ENCODE results near the gene RARA.

The RARA gene

GRCh38 chr17:40347319-40348135 lies 38.5 kb downstream of the RARA start:
- no peak for ATAC-seq
- TF ChIP-seq ZFP30 (CRISPR knock-in tag; IDR thresholded peaks at IDR 0.05) (no peak), ISL1 (CRISPR knock-in tag; IDR thresholded peaks at IDR 0.05) (no peak), RARB (CRISPR knock-in tag; IDR thresholded peaks at IDR 0.05) (no peak), ARNTL (CRISPR knock-in tag; IDR thresholded peaks at IDR 0.05; ENCODE audit: borderline replicate concordance, low read depth) (no peak), OSR1 (CRISPR knock-in tag; IDR thresholded peaks at IDR 0.05) (no peak), TSHZ2 (CRISPR knock-in tag; IDR thresholded peaks at IDR 0.05) (no peak), ZNF70 (CRISPR knock-in tag; IDR thresholded peaks at IDR 0.05) (no peak), SNAI2 (CRISPR knock-in tag; IDR thresholded peaks at IDR 0.05) (no peak), POU6F1 (CRISPR knock-in tag; IDR thresholded peaks at IDR 0.05; ENCODE audit: borderline replicate concordance, low read depth) (no peak), PPARA (CRISPR knock-in tag; IDR thresholded peaks at IDR 0.05; ENCODE audit: borderline replicate concordance) (no peak), ZNF8 (CRISPR knock-in tag; IDR thresholded peaks at IDR 0.05) (no peak), CSRNP3 (CRISPR knock-in tag; IDR thresholded peaks at IDR 0.05) (no peak), ZC3H10 (CRISPR knock-in tag; IDR thresholded peaks at IDR 0.05) (no peak)

GRCh38 chr17:40348136-40348504 lies 39.1 kb downstream of the RARA start:
- no peak for ATAC-seq
- TF ChIP-seq TSHZ2 (CRISPR knock-in tag; IDR thresholded peaks at IDR 0.05) (no peak), CSRNP3 (CRISPR knock-in tag; IDR thresholded peaks at IDR 0.05) (no peak), SNAI2 (CRISPR knock-in tag; IDR thresholded peaks at IDR 0.05) (no peak), TOX (CRISPR knock-in tag; IDR thresholded peaks at IDR 0.05; ENCODE audit: borderline replicate concordance) (no peak), RARB (CRISPR knock-in tag; IDR thresholded peaks at IDR 0.05) (no peak), POU6F1 (CRISPR knock-in tag; IDR thresholded peaks at IDR 0.05; ENCODE audit: borderline replicate concordance, low read depth) (no peak), ZC3H10 (CRISPR knock-in tag; IDR thresholded peaks at IDR 0.05) (no peak), ZNF70 (CRISPR knock-in tag; IDR thresholded peaks at IDR 0.05) (no peak), ZNF565 (CRISPR knock-in tag; conservative IDR thresholded peaks at IDR 0.05; ENCODE audit: low read depth) (no peak)
